Measurements from ENCODE around the gene GFOD1.
"Not testable (repeated sequence)": the region's sequence is repeated elsewhere in the genome, so short reads cannot be mapped to it uniquely, and the experiment has no call there.

The GFOD1 gene

GRCh38 chr6:13445005-13445743, 42.2 kb downstream of the GFOD1 start:
- no peak for DNase-seq (ENCODE audit: low read depth in 2 of 3, low spot score in 1 of 3)

- DNase-seq (ENCODE audit: low read depth in 2 of 3, low spot score in 1 of 3): no peak
Observed at GRCh38 chr6:13444604-13445003, 42.8 kb downstream of the GFOD1 start.

- DNase-seq (ENCODE audit: low read depth in 2 of 3, low spot score in 1 of 3): not testable (repeated sequence)
Observed at GRCh38 chr6:13443978-13444377, 43.4 kb downstream of the GFOD1 start.

- no peak for DNase-seq (ENCODE audit: low read depth in 2 of 3, low spot score in 1 of 3)
Observed at GRCh38 chr6:13441778-13442177, 45.6 kb downstream of the GFOD1 start.

- DNase-seq (ENCODE audit: low read depth in 2 of 3, low spot score in 1 of 3): no peak
Observed at GRCh38 chr6:13439644-13440043, 47.8 kb downstream of the GFOD1 start.

GRCh38 chr6:13438126-13438525, 49.3 kb downstream of the GFOD1 start:
- no peak for DNase-seq (ENCODE audit: low read depth in 2 of 3, low spot score in 1 of 3)

GRCh38 chr6:13437218-13437996, 50.0 kb downstream of the GFOD1 start:
- no peak for DNase-seq (ENCODE audit: low read depth in 2 of 3, low spot score in 1 of 3)

GRCh38 chr6:13436399-13437217, 50.8 kb downstream of the GFOD1 start:
- DNase-seq (ENCODE audit: low read depth in 2 of 3, low spot score in 1 of 3): no peak

GRCh38 chr6:13435477-13436246, 51.7 kb downstream of the GFOD1 start:
- DNase-seq (ENCODE audit: low read depth in 2 of 3, low spot score in 1 of 3): no peak

- DNase-seq (ENCODE audit: low read depth in 2 of 3, low spot score in 1 of 3): no peak
Observed at GRCh38 chr6:13434777-13435176, 52.6 kb downstream of the GFOD1 start.

- not testable (repeated sequence) for DNase-seq (ENCODE audit: low read depth in 2 of 3, low spot score in 1 of 3)
Observed at GRCh38 chr6:13434135-13434775, 53.1 kb downstream of the GFOD1 start.

- no peak for DNase-seq (ENCODE audit: low read depth in 2 of 3, low spot score in 1 of 3)
Observed at GRCh38 chr6:13433709-13434121, 53.7 kb downstream of the GFOD1 start.

GRCh38 chr6:13432526-13433184, 54.7 kb downstream of the GFOD1 start:
- DNase-seq (ENCODE audit: low read depth in 2 of 3, low spot score in 1 of 3): no peak

GRCh38 chr6:13431861-13432465, 55.4 kb downstream of the GFOD1 start:
- peak in 1 of 3 donors; percentile 40 for DNase-seq (ENCODE audit: low read depth in 2 of 3, low spot score in 1 of 3)

- DNase-seq (ENCODE audit: low read depth in 2 of 3, low spot score in 1 of 3): no peak
Observed at GRCh38 chr6:13431059-13431656, 56.2 kb downstream of the GFOD1 start.

GRCh38 chr6:13429406-13429753, 58.0 kb downstream of the GFOD1 start:
- DNase-seq (ENCODE audit: low read depth in 2 of 3, low spot score in 1 of 3): no peak

- DNase-seq (ENCODE audit: low read depth in 2 of 3, low spot score in 1 of 3): peak in 1 of 3 donors; percentile 30
Observed at GRCh38 chr6:13428583-13429405, 58.6 kb downstream of the GFOD1 start.

Measured in stimulated activated CD4-positive, alpha-beta T cell treated with anti-CD3 and anti-CD28 coated beads, Interleukin-12 subunit alpha, Interleukin-12 subunit beta, amount 100 ng/mL, for 48 hours (primary cell).